Caco-2 (cell line): ENCODE data around the gene ARL5B. TPM values are rescaled to one million over a fixed set of nuclear protein-coding genes. Genes with fewer than 3 reads are reported as not detected.

Experiments
- BruUV-seq: library from RNA; stranded (reverse); fragments of 400-500 nt; replicated peaks from 2 replicates; lab custom pipeline; 2021; lab: Mats Ljungman, UMichigan
- CTCF ChIA-PET: fragments of 300-600 bp; sonication (Branson Sonifier 250); formaldehyde crosslinking; loops from one replicate; lab custom pipeline; 2022; ENCODE audit warnings: antibody characterized with exemption; lab: Charles Lee
- POLR2A ChIA-PET: fragments of 300-600 bp; sonication (Branson Sonifier 250); formaldehyde crosslinking; loops from one replicate; lab custom pipeline; 2022; ENCODE audit warnings: antibody characterized with exemption; lab: Charles Lee
- DNase-seq, 2 experiments: peaks; one replicate each; pipeline versions ENCODE4 v3.0.0 to v3.0.0-alpha.2; 2020 to 2022
- H3K27me3 ChIP-seq: replicated peaks from 2 replicates; pipeline ENCODE4 v1.6.0; 2011; ENCODE audit warnings: low read length; ENCODE audit not compliant: control insufficient read depth, insufficient read depth
- H3K36me3 ChIP-seq: 2 replicates; pipeline ENCODE4 v1.5.1; 2011; ENCODE audit warnings: low read length; ENCODE audit not compliant: control insufficient read depth, insufficient read depth
- H3K4me1 ChIP-seq: fragments of 250-450 bp; sonication (Bioruptor Pico); 2 replicates; pipeline ENCODE4 v1.5.1; 2020; ENCODE audit warnings: mild to moderate bottlenecking
- H3K4me3 ChIP-seq: 2 replicates; pipeline ENCODE4 v1.5.1; 2011; ENCODE audit warnings: low read depth, mild to moderate bottlenecking, control low read depth, low read length
- H3K9me3 ChIP-seq: fragments of 250-450 bp; sonication (Bioruptor Pico); 2 replicates; pipeline ENCODE4 v1.5.1; 2020; ENCODE audit warnings: mild to moderate bottlenecking, moderate library complexity
- H3K27ac Mint-ChIP-seq: one replicate; pipeline ENCODE4 v1.8.0; 2022; ENCODE audit warnings: mixed read lengths; ENCODE audit not compliant: unreplicated experiment
- H3K27me3 Mint-ChIP-seq: one replicate; pipeline ENCODE4 v1.8.0; 2022; ENCODE audit warnings: mixed read lengths; ENCODE audit not compliant: insufficient read depth, unreplicated experiment
- H3K36me3 Mint-ChIP-seq: one replicate; pipeline ENCODE4 v1.8.0; 2022; ENCODE audit warnings: mild to moderate bottlenecking, mixed read lengths; ENCODE audit not compliant: insufficient read depth, unreplicated experiment
- H3K4me1 Mint-ChIP-seq: one replicate; pipeline ENCODE4 v1.8.0; 2022; ENCODE audit warnings: low read depth, mixed read lengths; ENCODE audit not compliant: unreplicated experiment
- H3K4me3 Mint-ChIP-seq: one replicate; pipeline ENCODE4 v1.8.0; 2022; ENCODE audit warnings: mild to moderate bottlenecking, moderate library complexity, mixed read lengths; ENCODE audit not compliant: unreplicated experiment
- H3K9me3 Mint-ChIP-seq: one replicate; pipeline ENCODE4 v1.8.0; 2022; ENCODE audit warnings: mixed read lengths; ENCODE audit not compliant: unreplicated experiment
- intact Hi-C: fragments of 100-400 bp; cut with micrococcal nuclease; formaldehyde crosslinking; loops from one replicate; pipeline ENCODE4 v1.10.0; 2022; ENCODE audit not compliant: unreplicated experiment
- total RNA-seq: library from RNA; stranded (reverse); gene quantifications from 2 replicates; pipeline ENCODE4 v1.2.3, GENCODE V29; 2022
- TF ChIP-seq, protein P1 (sequence below), 2 experiments: fragments of 200-600 bp in 1 of 2; IDR thresholded peaks; 1 replicate in 1 of 2; 2 replicates in 1 of 2; pipeline versions ENCODE4 v1.5.1 to v1.8.0; 2011 to 2022; ENCODE audit warnings: antibody characterized with exemption in 1 of 2, control low read depth in 1 of 2, inconsistent platforms in 1 of 2, low read depth in 1 of 2, low read length in 1 of 2, mild to moderate bottlenecking in 1 of 2, moderate library complexity in 1 of 2; ENCODE audit not compliant: insufficient read depth in 1 of 2, severe bottlenecking in 1 of 2, unreplicated experiment in 1 of 2

ARL5B gene
- total RNA-seq, 1 experiment from 2014 or later = 61.7 TPM

GRCh38 chr10:18651324-18652007, 7.8 kb upstream of the ARL5B start, which contains the start of gene NSUN6:
TSS of gene NSUN6 (minus strand) at chr10:18651587. CDS start at chr10:18651203, 384 bp downstream.
- no peaks in the 10 kb centered on the region for H3K36me3 ChIP-seq
- Mint-ChIP-seq H3K9me3 (no peaks in the 10 kb centered on the region), H3K4me3 (peak within 1 kb of the TSS; percentile 92), H3K36me3 (peaks cover 9% of the 10 kb centered on the region), H3K27ac (peak within 1 kb of the TSS; percentile 94), H3K27me3 (no peaks in the 10 kb centered on the region), H3K4me1 (peaks cover 9% of the 10 kb centered on the region)
- ChIA-PET CTCF (no interaction called here), POLR2A (interaction anchor here (1.5 kb wide), 1 partner anchor 24 kb away, joined by 6 read pairs; no protein-coding TSS in a partner anchor)
- peak; percentile 94 to 95 for DNase-seq
- TF ChIP-seq, protein P1, sequence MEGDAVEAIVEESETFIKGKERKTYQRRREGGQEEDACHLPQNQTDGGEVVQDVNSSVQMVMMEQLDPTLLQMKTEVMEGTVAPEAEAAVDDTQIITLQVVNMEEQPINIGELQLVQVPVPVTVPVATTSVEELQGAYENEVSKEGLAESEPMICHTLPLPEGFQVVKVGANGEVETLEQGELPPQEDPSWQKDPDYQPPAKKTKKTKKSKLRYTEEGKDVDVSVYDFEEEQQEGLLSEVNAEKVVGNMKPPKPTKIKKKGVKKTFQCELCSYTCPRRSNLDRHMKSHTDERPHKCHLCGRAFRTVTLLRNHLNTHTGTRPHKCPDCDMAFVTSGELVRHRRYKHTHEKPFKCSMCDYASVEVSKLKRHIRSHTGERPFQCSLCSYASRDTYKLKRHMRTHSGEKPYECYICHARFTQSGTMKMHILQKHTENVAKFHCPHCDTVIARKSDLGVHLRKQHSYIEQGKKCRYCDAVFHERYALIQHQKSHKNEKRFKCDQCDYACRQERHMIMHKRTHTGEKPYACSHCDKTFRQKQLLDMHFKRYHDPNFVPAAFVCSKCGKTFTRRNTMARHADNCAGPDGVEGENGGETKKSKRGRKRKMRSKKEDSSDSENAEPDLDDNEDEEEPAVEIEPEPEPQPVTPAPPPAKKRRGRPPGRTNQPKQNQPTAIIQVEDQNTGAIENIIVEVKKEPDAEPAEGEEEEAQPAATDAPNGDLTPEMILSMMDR (IDR thresholded peaks at IDR 0.05; ENCODE audit: insufficient read depth in 1 of 2, low read depth in 1 of 2, low read length in 1 of 2, severe bottlenecking in 1 of 2, unreplicated experiment in 1 of 2) = peak in 1 of 2 experiments; percentile 11
- H3K4me3 ChIP-seq = peak within 1 kb of the TSS; percentile 57
- H3K9me3 ChIP-seq = no peaks in the 10 kb centered on the region
- H3K4me1 ChIP-seq = peaks cover 12% of the 10 kb centered on the region; the same call in 1 of the 2 replicates
- intact Hi-C loops = loop anchor here (1.0 to 2.0 kb wide), 2 partner anchors 8 to 67 kb away; partner anchors contain the start of gene ARL5B
- H3K27me3 ChIP-seq = no peaks in the 10 kb centered on the region
- BruUV-seq = no TSS peak

GRCh38 chr10:18653112-18653511, 6.1 kb upstream of the ARL5B start:
- no TSS peak for BruUV-seq
- ChIA-PET POLR2A (no interaction called here), CTCF (no interaction called here)
- H3K9me3 Mint-ChIP-seq = no peaks in the 10 kb centered on the region
- H3K27me3 Mint-ChIP-seq = no peaks in the 10 kb centered on the region
- Histone ChIP-seq H3K27me3 (no peaks in the 10 kb centered on the region), H3K36me3 (no peaks in the 10 kb centered on the region), H3K9me3 (no peaks in the 10 kb centered on the region), H3K4me1 (peaks cover 19% of the 10 kb centered on the region; the same call in 1 of the 2 replicates), H3K4me3 (no peak overlapping the region)
- no peak overlapping the region for H3K27ac Mint-ChIP-seq
- DNase-seq = no peak
- H3K4me3 Mint-ChIP-seq = no peak overlapping the region
- H3K36me3 Mint-ChIP-seq = peaks cover 5% of the 10 kb centered on the region
- H3K4me1 Mint-ChIP-seq = peaks cover 9% of the 10 kb centered on the region
- intact Hi-C loops = no loop called here
- TF ChIP-seq, protein P1 (IDR thresholded peaks at IDR 0.05; ENCODE audit: insufficient read depth in 1 of 2, low read depth in 1 of 2, low read length in 1 of 2, severe bottlenecking in 1 of 2, unreplicated experiment in 1 of 2) = no peak

- Mint-ChIP-seq H3K36me3 (peaks cover 34% of the 10 kb centered on the region), H3K9me3 (no peaks in the 10 kb centered on the region), H3K4me1 (peaks cover 14% of the 10 kb centered on the region), H3K27me3 (no peaks in the 10 kb centered on the region), H3K4me3 (no peak overlapping the region), H3K27ac (no peak overlapping the region)
- TF ChIP-seq, protein P1 (IDR thresholded peaks at IDR 0.05; ENCODE audit: insufficient read depth in 1 of 2, low read depth in 1 of 2, low read length in 1 of 2, severe bottlenecking in 1 of 2, unreplicated experiment in 1 of 2) = no peak
- H3K9me3 ChIP-seq = no peaks in the 10 kb centered on the region
- CTCF ChIA-PET = no interaction called here
- POLR2A ChIA-PET = no interaction called here
- no peak for DNase-seq
- no TSS peak for BruUV-seq
- intact Hi-C loops = no loop called here
- H3K27me3 ChIP-seq = no peaks in the 10 kb centered on the region
- H3K4me3 ChIP-seq = no peak overlapping the region
- H3K36me3 ChIP-seq = no peaks in the 10 kb centered on the region
- H3K4me1 ChIP-seq = peaks cover 22% of the 10 kb centered on the region
Observed at GRCh38 chr10:18656724-18657123, 2.5 kb upstream of the ARL5B start.
